ENCODE data around the gene CAB39L. TPM values are rescaled to one million over a fixed set of nuclear protein-coding genes. Genes with fewer than 3 reads are reported as not detected.

CAB39L gene
- total and polyA plus RNA-seq, 2 donors (not counting 3 experiments of a cell fraction or from before 2014, with no cell fraction given), result 3.1 to 7.2 TPM

DNA sequence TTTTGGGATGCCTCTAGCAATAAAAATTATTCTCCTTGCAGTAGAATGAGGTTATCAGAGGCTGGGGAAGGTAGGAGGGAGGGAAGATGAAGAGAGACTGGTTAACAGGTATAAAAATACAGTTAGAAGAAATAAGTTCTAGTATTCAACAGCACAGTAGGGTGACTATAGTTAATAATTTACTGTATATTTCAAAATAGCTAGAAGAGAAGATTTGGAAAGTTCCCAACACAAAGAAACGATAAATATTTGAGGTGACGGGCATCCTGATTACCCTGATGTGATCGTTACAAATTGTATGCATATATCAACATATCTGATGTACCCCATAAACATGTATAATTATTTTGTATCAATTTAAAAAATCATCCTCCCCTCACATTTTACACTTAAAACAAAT, 102.3 kb downstream of the CAB39L start:
- FAIRE-seq, result no peak
- H3K36me3 ChIP-seq (ENCODE audit: control insufficient read depth in 2 of 2, extremely low read depth in 1 of 2, insufficient read depth in 2 of 2, low read length in 2 of 2), result no peaks in the 10 kb centered on the region
- no peaks in the 10 kb centered on the region for H3K79me2 ChIP-seq (ENCODE audit: control insufficient read depth, insufficient read depth, low read length)
- no peaks in the 10 kb centered on the region for H4K20me1 ChIP-seq (replicated peaks; ENCODE audit: control insufficient read depth, extremely low read depth, insufficient read depth, low read length)
- TF ChIP-seq, protein P1, sequence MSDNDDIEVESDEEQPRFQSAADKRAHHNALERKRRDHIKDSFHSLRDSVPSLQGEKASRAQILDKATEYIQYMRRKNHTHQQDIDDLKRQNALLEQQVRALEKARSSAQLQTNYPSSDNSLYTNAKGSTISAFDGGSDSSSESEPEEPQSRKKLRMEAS (IDR thresholded peaks at IDR 0.05; ENCODE audit: insufficient read depth, insufficient read length), result no peak
- TF ChIP-seq POLR2AphosphoS5 (IDR thresholded peaks at IDR 0.05; ENCODE audit: insufficient read depth, low read depth, low read length) (no peak), EZH2 (IDR thresholded peaks at IDR 0.05; ENCODE audit: borderline replicate concordance, low read depth, low read length, severe bottlenecking) (no peak), JUN (IDR thresholded peaks at IDR 0.05; ENCODE audit: borderline replicate concordance, insufficient read depth, insufficient read length, low read depth) (no peak), GATA2 (IDR thresholded peaks at IDR 0.05; ENCODE audit: insufficient read depth, insufficient read length, low read depth, low read length) (no peak), FOS (IDR thresholded peaks at IDR 0.05; ENCODE audit: borderline replicate concordance, insufficient read depth, low read length) (no peak), CTCF (IDR thresholded peaks at IDR 0.05; ENCODE audit: extremely low read depth in 1 of 2, insufficient read depth in 1 of 2, low read depth in 1 of 2, low read length in 2 of 2) (no peak), POLR2A (IDR thresholded peaks at IDR 0.05; ENCODE audit: low read depth, low read length) (no peak), MYC (IDR thresholded peaks at IDR 0.05; ENCODE audit: low read depth, low read length) (no peak)
- intact Hi-C loops (cut with micrococcal nuclease) (no loop called here), dilution Hi-C loops (cut with MboI; ENCODE audit: extremely low pct_ligation_motif_present, low sequenced_read_pairs) (no loop called here)
- DNase-seq (ENCODE audit: low read depth, low spot score), result no peak
- no peaks in the 10 kb centered on the region for H3K27me3 ChIP-seq (ENCODE audit: control insufficient read depth in 2 of 2, insufficient read depth in 2 of 2, low read length in 2 of 2)
- no peaks in the 10 kb centered on the region for H3K9me1 ChIP-seq (replicated peaks; ENCODE audit: control insufficient read depth, extremely low read depth, insufficient read depth, low read length)
- H3K4me2 ChIP-seq (ENCODE audit: insufficient read depth, low read length), result no peak overlapping the region
- no peaks in the 10 kb centered on the region for H3K4me1 ChIP-seq (ENCODE audit: control insufficient read depth, extremely low read depth, insufficient read depth, low read length)
- no peaks in the 10 kb centered on the region for H3K9me3 ChIP-seq (replicated peaks; ENCODE audit: control insufficient read depth, insufficient read depth, low read length)
- BruUV-seq (replicated peaks), result no TSS peak
- no peak overlapping the region for H3K9ac ChIP-seq (replicated peaks; ENCODE audit: extremely low read depth, insufficient read depth, low read length)
- ChIA-PET CTCF (no interaction called here), POLR2A (no interaction called here)
- no peak overlapping the region for H2AFZ ChIP-seq (ENCODE audit: low read depth, low read length)
- H3K4me3 ChIP-seq (replicated peaks in 1 of 3; ENCODE audit: insufficient read depth in 1 of 3, low read depth in 1 of 3, low read length in 3 of 3), result no peak overlapping the region
- no peak overlapping the region for H3K27ac ChIP-seq (ENCODE audit: insufficient read depth, low read depth, low read length)

All from endothelial cell of umbilical vein (primary cell).